ENCODE measurements around the gene SLC19A2. TPM values are rescaled to one million over a fixed set of nuclear protein-coding genes. Genes with fewer than 3 reads are reported as not detected.

SLC19A2 gene
- total and polyA plus RNA-seq, 2 of the 13 experiments (the other 11 are each of a cell fraction or from before 2014, with no cell fraction given): 30.4 to 56.0 TPM

DNA sequence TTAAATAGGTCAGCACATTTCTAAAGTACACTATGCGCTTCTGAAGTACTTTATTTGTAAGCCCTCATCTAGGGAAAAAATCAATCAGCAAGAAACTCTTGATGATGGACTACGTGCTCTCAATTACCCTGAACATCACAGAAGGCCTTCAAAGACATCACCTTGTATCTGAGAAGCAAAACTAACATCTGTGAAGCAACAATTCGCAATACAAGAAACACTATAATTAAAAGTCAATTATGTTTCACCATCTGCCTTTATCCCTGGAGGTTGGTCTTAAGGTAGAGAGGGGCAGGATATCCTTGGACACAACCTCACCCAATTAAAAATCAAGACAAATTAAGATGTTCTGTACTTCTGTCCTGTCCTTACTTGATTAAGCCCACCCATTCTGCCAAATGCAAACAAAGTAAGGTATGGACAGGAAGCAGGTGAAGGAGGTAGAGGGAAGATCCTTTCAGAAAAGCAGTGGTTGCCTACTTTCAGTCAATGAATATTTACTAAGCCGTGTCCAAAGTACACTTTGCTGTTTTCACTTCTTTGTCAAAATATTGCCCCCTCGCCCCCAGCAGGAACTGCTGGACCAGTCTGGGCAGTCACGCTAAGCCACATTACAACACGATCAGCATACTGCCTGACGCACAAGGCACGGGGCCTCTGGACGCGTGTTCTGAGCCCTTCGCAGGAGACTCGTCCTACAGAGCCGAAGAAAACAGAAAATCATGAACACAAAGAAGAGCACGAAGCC, 887 bp downstream of the SLC19A2 start (continued):
- TF ChIP-seq PRDM10 (CRISPR knock-in tag; IDR thresholded peaks at IDR 0.05; ENCODE audit: low read depth) (no peak; the same call in 1 of the 2 replicates), CBX5 (CRISPR knock-in tag; IDR thresholded peaks at IDR 0.05; ENCODE audit: borderline replicate concordance) (peak; percentile 74; the same call in 1 of the 2 replicates), GFI1 (CRISPR knock-in tag; IDR thresholded peaks at IDR 0.05; ENCODE audit: borderline replicate concordance) (no peak), ZNF512 (CRISPR knock-in tag; IDR thresholded peaks at IDR 0.05) (no peak), GABPA (IDR thresholded peaks at IDR 0.05; ENCODE audit: low read depth, low read length) (no peak), GABPA (CRISPR knock-in tag; IDR thresholded peaks at IDR 0.05; ENCODE audit: low read depth) (peak; percentile 53; the same call in 1 of the 2 replicates), ZNF292 (CRISPR knock-in tag; IDR thresholded peaks at IDR 0.05; ENCODE audit: borderline replicate concordance, low read depth) (peak; percentile 45; the same call in 1 of the 2 replicates), HNRNPUL1 (IDR thresholded peaks at IDR 0.05; ENCODE audit: low read depth, low read length) (no peak), ZZZ3 (CRISPR knock-in tag; IDR thresholded peaks at IDR 0.05; ENCODE audit: borderline replicate concordance) (no peak), ZNF558 (CRISPR knock-in tag; IDR thresholded peaks at IDR 0.05; ENCODE audit: borderline replicate concordance) (no peak), ZNF557 (CRISPR knock-in tag; IDR thresholded peaks at IDR 0.05) (no peak), ZNF24 (IDR thresholded peaks at IDR 0.05) (no peak), NR3C1 (CRISPR knock-in tag; IDR thresholded peaks at IDR 0.05) (no peak), SP5 (CRISPR knock-in tag; IDR thresholded peaks at IDR 0.05; ENCODE audit: borderline replicate concordance, low read depth) (peak; percentile 50; the same call in 1 of the 2 replicates), MLLT10 (CRISPR knock-in tag; IDR thresholded peaks at IDR 0.05) (no peak), MAFK (conservative IDR thresholded peaks at IDR 0.05 in 1 of 2, IDR thresholded peaks at IDR 0.05 in 1 of 2; ENCODE audit: low read length in 2 of 2) (no peak), ZFAT (CRISPR knock-in tag; conservative IDR thresholded peaks at IDR 0.05) (0 out of 2 replicates have a peak, but pooled peaks have one; percentile 17), ZNF326 (CRISPR knock-in tag; IDR thresholded peaks at IDR 0.05; ENCODE audit: borderline replicate concordance) (no peak)
- TF ChIP-seq, protein P1, sequence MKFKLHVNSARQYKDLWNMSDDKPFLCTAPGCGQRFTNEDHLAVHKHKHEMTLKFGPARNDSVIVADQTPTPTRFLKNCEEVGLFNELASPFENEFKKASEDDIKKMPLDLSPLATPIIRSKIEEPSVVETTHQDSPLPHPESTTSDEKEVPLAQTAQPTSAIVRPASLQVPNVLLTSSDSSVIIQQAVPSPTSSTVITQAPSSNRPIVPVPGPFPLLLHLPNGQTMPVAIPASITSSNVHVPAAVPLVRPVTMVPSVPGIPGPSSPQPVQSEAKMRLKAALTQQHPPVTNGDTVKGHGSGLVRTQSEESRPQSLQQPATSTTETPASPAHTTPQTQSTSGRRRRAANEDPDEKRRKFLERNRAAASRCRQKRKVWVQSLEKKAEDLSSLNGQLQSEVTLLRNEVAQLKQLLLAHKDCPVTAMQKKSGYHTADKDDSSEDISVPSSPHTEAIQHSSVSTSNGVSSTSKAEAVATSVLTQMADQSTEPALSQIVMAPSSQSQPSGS (CRISPR knock-in tag; IDR thresholded peaks at IDR 0.05): peak; percentile 47; the same call in 1 of the 2 replicates
- TF ChIP-seq, protein P2, sequence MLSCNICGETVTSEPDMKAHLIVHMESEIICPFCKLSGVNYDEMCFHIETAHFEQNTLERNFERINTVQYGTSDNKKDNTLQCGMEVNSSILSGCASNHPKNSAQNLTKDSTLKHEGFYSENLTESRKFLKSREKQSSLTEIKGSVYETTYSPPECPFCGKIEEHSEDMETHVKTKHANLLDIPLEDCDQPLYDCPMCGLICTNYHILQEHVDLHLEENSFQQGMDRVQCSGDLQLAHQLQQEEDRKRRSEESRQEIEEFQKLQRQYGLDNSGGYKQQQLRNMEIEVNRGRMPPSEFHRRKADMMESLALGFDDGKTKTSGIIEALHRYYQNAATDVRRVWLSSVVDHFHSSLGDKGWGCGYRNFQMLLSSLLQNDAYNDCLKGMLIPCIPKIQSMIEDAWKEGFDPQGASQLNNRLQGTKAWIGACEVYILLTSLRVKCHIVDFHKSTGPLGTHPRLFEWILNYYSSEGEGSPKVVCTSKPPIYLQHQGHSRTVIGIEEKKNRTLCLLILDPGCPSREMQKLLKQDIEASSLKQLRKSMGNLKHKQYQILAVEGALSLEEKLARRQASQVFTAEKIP (CRISPR knock-in tag; IDR thresholded peaks at IDR 0.05; ENCODE audit: borderline replicate concordance): no peak

Data from HepG2 (cell line).